K562 (cell line): Measurements from ENCODE around the gene RSU1. TPM values are rescaled to one million over a fixed set of nuclear protein-coding genes. Genes with fewer than 3 reads are reported as not detected.

ENCODE experiments used
- ATAC-seq: fragments of 200-7000 bp; cut with Tn5 transposase; 3 replicates; pipeline ENCODE4 v1.9.1; 2020; ENCODE audit warnings: moderate library complexity
- BruUV-seq: library from RNA; stranded (reverse); fragments of 400-500 nt; replicated peaks from 2 replicates; lab custom pipeline; 2021; lab: Mats Ljungman, UMichigan
- CTCF ChIA-PET: fragments of 300-600 bp; formaldehyde crosslinking; extraction: SDS; loops from one replicate; lab custom pipeline; 2021; ENCODE audit warnings: low intra/inter-chr PET ratio; lab: Yijun Ruan, JAX
- POLR2A ChIA-PET: fragments of 300-600, 350-650 bp; sonication (Branson Sonifier 250); formaldehyde crosslinking; extraction: SDS; loops from one replicate; lab custom pipeline; 2021; ENCODE audit warnings: antibody characterized with exemption, inconsistent platforms; lab: Yijun Ruan, JAX
- DNase-seq, 4 experiments: peaks; one replicate each; pipeline versions ENCODE4 v3.0.0 to v3.0.0-alpha.2; 2011 to 2018; ENCODE audit warnings: low spot score in 3 of 4, mixed read lengths in 3 of 4; ENCODE audit errors: extremely low read depth in 1 of 4
- FAIRE-seq: peaks from 2 replicates; lab custom pipeline; 2011; peaks lifted over from hg19 to GRCh38; lab: Jason Lieb, UNC
- H2AFZ ChIP-seq: 2 replicates; pipeline ENCODE4 v1.6.0; 2011; ENCODE audit warnings: low read depth, low read length, control low read depth, inconsistent platforms
- H3K27ac ChIP-seq: fragments of 200-600 bp; 3 replicates; pipeline ENCODE4 v1.8.0; 2011; ENCODE audit warnings: low read depth, mild to moderate bottlenecking, control low read depth, inconsistent platforms, low read length, moderate library complexity, mixed read lengths; ENCODE audit errors: extremely low read depth
- H3K27me3 ChIP-seq, 2 experiments: fragments of 300-600 bp in 1 of 2; 2 replicates in 1 of 2; 3 replicates in 1 of 2; pipeline versions ENCODE4 v1.6.0 to v1.8.0; 2011; ENCODE audit warnings: inconsistent platforms in 2 of 2, low read length in 2 of 2, mild to moderate bottlenecking in 1 of 2, mixed read lengths in 1 of 2, moderate library complexity in 1 of 2; ENCODE audit not compliant: control insufficient read depth in 2 of 2, insufficient read depth in 2 of 2
- H3K36me3 ChIP-seq: fragments of 300-600 bp; 3 replicates; pipeline ENCODE4 v1.8.0; 2011; ENCODE audit warnings: mild to moderate bottlenecking, low read length, inconsistent platforms; ENCODE audit not compliant: control insufficient read depth, insufficient read depth
- H3K4me1 ChIP-seq, 2 experiments: fragments of 200-600 bp in 1 of 2; replicated peaks in 1 of 2; 2 replicates in 1 of 2; 3 replicates in 1 of 2; pipeline versions ENCODE4 v1.5.1 to v1.8.0; 2011; ENCODE audit warnings: inconsistent platforms in 2 of 2, low read length in 2 of 2, mild to moderate bottlenecking in 1 of 2, mixed read lengths in 1 of 2, moderate library complexity in 1 of 2; ENCODE audit not compliant: control insufficient read depth in 2 of 2, insufficient read depth in 2 of 2
- H3K4me2 ChIP-seq: 2 replicates; pipeline ENCODE4 v1.6.1; 2011; ENCODE audit warnings: low read length, control low read depth, inconsistent platforms, mixed read lengths; ENCODE audit not compliant: insufficient read depth
- H3K4me3 ChIP-seq: fragments of 200-600 bp; sonication (generic), shearing (Covaris generic); 2 replicates; pipeline ENCODE4 v1.5.1; 2016; ENCODE audit warnings: control low read depth, inconsistent platforms
- H3K79me2 ChIP-seq: fragments of 200-600 bp; 3 replicates; pipeline ENCODE4 v1.8.0; 2011; ENCODE audit warnings: low read length, inconsistent platforms; ENCODE audit not compliant: control insufficient read depth, insufficient read depth
- H3K9ac ChIP-seq, 2 experiments: 2 replicates each; pipeline versions ENCODE4 v1.6.0 to v1.6.1; 2011; ENCODE audit warnings: low read depth in 2 of 2, low read length in 2 of 2, control low read depth in 1 of 2, inconsistent platforms in 1 of 2, mild to moderate bottlenecking in 1 of 2, mixed read lengths in 1 of 2; ENCODE audit not compliant: insufficient read depth in 1 of 2
- H3K9me1 ChIP-seq: one replicate; pipeline ENCODE4 v1.6.0; 2011; ENCODE audit warnings: inconsistent platforms, mild to moderate bottlenecking, low read length, moderate library complexity; ENCODE audit not compliant: control insufficient read depth, insufficient read depth
- H3K9me3 ChIP-seq: replicated peaks from 2 replicates; pipeline ENCODE4 v1.5.1; 2011; ENCODE audit warnings: low read depth, low read length, inconsistent platforms; ENCODE audit not compliant: control insufficient read depth, insufficient read depth
- H4K20me1 ChIP-seq: replicated peaks from 2 replicates; pipeline ENCODE4 v1.6.1; 2011; ENCODE audit warnings: low read length, inconsistent platforms, mixed read lengths; ENCODE audit not compliant: control insufficient read depth, insufficient read depth
- ATF3 ChIP-seq, 2 experiments: fragments of 450-650 bp in 1 of 2; sonication (generic) in 1 of 2; formaldehyde crosslinking in 1 of 2; IDR thresholded peaks in 1 of 2; conservative IDR thresholded peaks in 1 of 2; 2 replicates each; pipeline versions ENCODE4 v1.6.1 to v1.8.1; 2016 to 2023; ENCODE audit warnings: mild to moderate bottlenecking in 2 of 2, moderate library complexity in 2 of 2, inconsistent platforms in 1 of 2, missing genetic modification reagents in 1 of 2
- ATF7 ChIP-seq: fragments of 450-650 bp; IDR thresholded peaks from 2 replicates; pipeline ENCODE4 v1.7.1; 2014; ENCODE audit warnings: mild to moderate bottlenecking, moderate library complexity
- CBX3 ChIP-seq, 2 experiments: IDR thresholded peaks; 1 replicate in 1 of 2; 2 replicates in 1 of 2; pipeline ENCODE4 v1.6.1; 2012; ENCODE audit warnings: inconsistent platforms in 2 of 2, low read length in 2 of 2, borderline replicate concordance in 1 of 2, control low read depth in 1 of 2
- CBX5 ChIP-seq: IDR thresholded peaks from 2 replicates; pipeline ENCODE4 v1.6.1; 2014; ENCODE audit warnings: low read depth, borderline replicate concordance
- CC2D1A ChIP-seq: fragments of 450-650 bp; IDR thresholded peaks from 2 replicates; pipeline ENCODE4 v1.6.1; 2017; ENCODE audit warnings: mild to moderate bottlenecking
- CXXC5 ChIP-seq: fragments of 250-450 bp; sonication (Bioruptor Pico); IDR thresholded peaks from 2 replicates; pipeline ENCODE4 v1.8.0; 2022; ENCODE audit warnings: inconsistent platforms, mild to moderate bottlenecking, moderate library complexity
- MAFG ChIP-seq: fragments of 450-650 bp; conservative IDR thresholded peaks from 2 replicates; pipeline ENCODE4 v1.6.1; 2016; ENCODE audit warnings: missing genetic modification characterization, missing compliant biosample characterization
- MED1 ChIP-seq: sonication (generic); formaldehyde crosslinking; IDR thresholded peaks from 2 replicates; pipeline ENCODE4 v1.8.1; 2023; ENCODE audit warnings: missing genetic modification reagents, borderline replicate concordance
- ZNF3 ChIP-seq: fragments of 250-450 bp; sonication (Bioruptor Pico); IDR thresholded peaks from 2 replicates; pipeline ENCODE4 v1.5.0; 2021; ENCODE audit warnings: mild to moderate bottlenecking, moderate library complexity
- ZNF707 ChIP-seq: fragments of 250-450 bp; sonication (Bioruptor Pico); conservative IDR thresholded peaks from 2 replicates; pipeline ENCODE4 v1.8.0; 2022; ENCODE audit warnings: inconsistent platforms, mild to moderate bottlenecking, moderate library complexity
- WGBS: fragments of 100-300 bp; shearing (Covaris generic); methylation state at CpG from one replicate; pipeline ENCODE4 v1.1.6; 2016; ENCODE audit warnings: low coverage, mixed read lengths; ENCODE audit not compliant: insufficient coverage; ENCODE audit errors: missing lambda C conversion rate; 5-methylcytosine and 5-hydroxymethylcytosine counted together
- in situ Hi-C: fragments of 300-500 bp; cut with MboI; formaldehyde crosslinking; loops from 4 replicates; pipeline ENCODE4 v1.15.0; 2018; ENCODE audit warnings: inconsistent platforms, mixed read lengths
- intact Hi-C: fragments of 100-400 bp; cut with micrococcal nuclease; formaldehyde crosslinking; loops from 2 replicates; pipeline ENCODE4 v1.14.2; 2022
- polyA plus RNA-seq, 8 experiments: library from polyadenylated mRNA; depleted of rRNA in 4 of 8; stranded (reverse) in 5 of 8; unstranded in 3 of 8; fragments of >200 nt; fragmentation: Nextera tagmentation in 2 of 8; fragmentation: Illumina TruSeq in 1 of 8; extraction: Ambion mirVana in 2 of 8; extraction: Trizol in 1 of 8; gene quantifications; 2 replicates each; pipeline versions ENCODE4 v1.2.1 to v1.2.3, GENCODE V29; 2011 to 2014; ENCODE audit warnings: inconsistent platforms in 1 of 8, missing spikeins in 1 of 8
- total RNA-seq, 7 experiments: library from RNA; depleted of rRNA in 6 of 7; stranded (reverse); fragments of >200 nt in 6 of 7; fragmentation: Illumina TruSeq in 2 of 7; extraction: Trizol in 2 of 7; gene quantifications; 2 replicates each; pipeline versions ENCODE4 v1.2.1 to v1.2.3, GENCODE V29; 2011 to 2021; ENCODE audit warnings: low replicate concordance in 1 of 7

RSU1 gene
- total and polyA plus RNA-seq, 9 of the 15 experiments (the other 6 are each of a cell fraction or from before 2014, with no cell fraction given) = 18.8 to 67.3 (median 31.5) TPM

GRCh38 chr10:16822726-16823360 is 5.6 kb upstream of the RSU1 start (continued):
- TF ChIP-seq MAFG (no peak), ATF3 (IDR thresholded peaks at IDR 0.05) (no peak), ATF3 (CRISPR knock-in tag; conservative IDR thresholded peaks at IDR 0.05) (no peak), CXXC5 (CRISPR knock-in tag) (no peak), CBX3 (IDR thresholded peaks at IDR 0.05; ENCODE audit: borderline replicate concordance in 1 of 2, low read length in 2 of 2) (peak in 1 of 2 experiments; percentile 82; a peak in 2 of 3 replicates), CBX5 (0 out of 2 replicates have a peak, but pooled peaks have one; percentile 26)

- no peaks in the 10 kb centered on the region for H3K36me3 ChIP-seq
- peaks cover 3 to 5% of the 10 kb centered on the region in 2 experiments; a peak in 3 of 5 replicates for H3K4me1 ChIP-seq
- no peak for FAIRE-seq
- no peaks in the 10 kb centered on the region for H4K20me1 ChIP-seq
- H3K9me3 ChIP-seq = peaks cover 2% of the 10 kb centered on the region
- no peak for DNase-seq
- 47% methylated on average over 2 of the region's 2 CpGs for WGBS
- in situ Hi-C loops (loop anchor here (25.0 kb wide), 1 partner anchor 935 kb away; no protein-coding TSS in a partner anchor), intact Hi-C loops (no loop called here)
- no peak overlapping the region for H3K27ac ChIP-seq
- ChIA-PET POLR2A (no interaction called here), CTCF (no interaction called here)
- TF ChIP-seq MED1 (CRISPR knock-in tag) (no peak), CC2D1A (no peak), ZNF707 (peak; percentile 94), ATF7 (no peak), ZNF3 (CRISPR knock-in tag) (no peak)
- H3K79me2 ChIP-seq = 0 out of 3 replicates have a peak, but pooled peaks cover under 1% of the 10 kb centered on the region
- H3K9me1 ChIP-seq = no peaks in the 10 kb centered on the region
- no peak overlapping the region for H3K4me3 ChIP-seq
- BruUV-seq = no TSS peak
- H3K4me2 ChIP-seq = no peak overlapping the region
- H2AFZ ChIP-seq = no peak overlapping the region
- H3K27me3 ChIP-seq = no peaks in the 10 kb centered on the region
- H3K9ac ChIP-seq = no peak overlapping the region
- no peak for ATAC-seq
These were observed 4.8 kb upstream of the RSU1 start for GRCh38 chr10:16822027-16822426.
